ENCODE results near the gene ANAPC13. TPM values are rescaled to one million over a fixed set of nuclear protein-coding genes. Genes with fewer than 3 reads are reported as not detected.

ANAPC13 gene
- total RNA-seq, 3 donors from 2014 or later (not counting 1 experiment from before 2014, with no cell fraction given) = 16.1 to 20.4 (median 16.6) TPM

Other genes starting within 250 kb of the ANAPC13 start
- gene RYK, start 235.1 kb downstream of the ANAPC13 start, total RNA-seq = 10 to 100 TPM; 56.7 to 69.5 (median 56.8) TPM
- not detected for gene AMOTL2, start 111.5 kb downstream of the ANAPC13 start, total RNA-seq
- 10 to 100 TPM; 17.9 to 25.7 (median 19.5) TPM for gene CEP63, start 72 bp upstream of the ANAPC13 start, total RNA-seq
- gene KY, start 165.0 kb upstream of the ANAPC13 start, total RNA-seq = under 1 TPM in 1 of 3 donors, not detected in 2; 0.15 TPM